GM23248 (cell line): ENCODE measurements around the gene ENPP6. TPM values are rescaled to one million over a fixed set of nuclear protein-coding genes. Genes with fewer than 3 reads are reported as not detected.

Experiments used
- DNase-seq: peaks from one replicate; pipeline ENCODE4 v3.0.0-alpha.2; 2015
- H2AFZ ChIP-seq: fragments of 200-600 bp; sonication (generic); 2 replicates; pipeline ENCODE4 v1.6.1; 2016; ENCODE audit warnings: antibody characterized with exemption
- H3F3A ChIP-seq: fragments of 200-600 bp; sonication (generic); 2 replicates; pipeline ENCODE4 v1.6.1; 2016; ENCODE audit warnings: mild to moderate bottlenecking, antibody characterized with exemption, mixed run types; ENCODE audit not compliant: insufficient read depth
- H3K27ac ChIP-seq: fragments of 200-600 bp; sonication (generic); 2 replicates; pipeline ENCODE4 v1.5.1; 2016; ENCODE audit warnings: mild to moderate bottlenecking
- H3K27me3 ChIP-seq: fragments of 200-600 bp; sonication (generic); replicated peaks from 2 replicates; pipeline ENCODE4 v1.6.1; 2016; ENCODE audit warnings: mild to moderate bottlenecking; ENCODE audit not compliant: insufficient read depth
- H3K36me3 ChIP-seq: fragments of 200-600 bp; sonication (generic); 2 replicates; pipeline ENCODE4 v1.6.1; 2016; ENCODE audit warnings: low read depth, mild to moderate bottlenecking
- H3K4me1 ChIP-seq: fragments of 200-600 bp; sonication (generic); 2 replicates; pipeline ENCODE4 v1.6.1; 2016; ENCODE audit warnings: mild to moderate bottlenecking; ENCODE audit not compliant: insufficient read depth
- H3K4me2 ChIP-seq: fragments of 200-600 bp; sonication (generic); one replicate; pipeline ENCODE4 v1.6.1; 2016; ENCODE audit warnings: mild to moderate bottlenecking; ENCODE audit not compliant: unreplicated experiment
- H3K4me3 ChIP-seq: fragments of 200-600 bp; sonication (generic); 2 replicates; pipeline ENCODE4 v1.5.1; 2016; ENCODE audit warnings: mild to moderate bottlenecking
- H3K79me2 ChIP-seq: fragments of 200-600 bp; sonication (generic); 2 replicates; pipeline ENCODE4 v1.6.1; 2016; ENCODE audit warnings: mild to moderate bottlenecking; ENCODE audit not compliant: insufficient read depth
- H3K9ac ChIP-seq: fragments of 200-600 bp; sonication (generic); 2 replicates; pipeline ENCODE4 v1.6.1; 2016; ENCODE audit warnings: mild to moderate bottlenecking
- H3K9me2 ChIP-seq: fragments of 200-600 bp; sonication (generic); 2 replicates; pipeline ENCODE4 v1.6.1; 2016; ENCODE audit warnings: mixed run types, mild to moderate bottlenecking, moderate library complexity; ENCODE audit not compliant: insufficient read depth
- H3K9me3 ChIP-seq: fragments of 200-600 bp; sonication (generic); one replicate; pipeline ENCODE4 v1.6.1; 2017; ENCODE audit warnings: low read depth
- H4K20me1 ChIP-seq: fragments of 200-600 bp; sonication (generic); 2 replicates; pipeline ENCODE4 v1.6.0; 2016; ENCODE audit not compliant: insufficient read depth
- EZH2 ChIP-seq: fragments of 200-600 bp; sonication (generic); IDR thresholded peaks from 2 replicates; pipeline ENCODE4 v1.6.1; 2018; ENCODE audit warnings: antibody characterized with exemption, mild to moderate bottlenecking; ENCODE audit not compliant: insufficient read depth, poor library complexity, severe bottlenecking
- EZH2phosphoT487 ChIP-seq: fragments of 200-600 bp; sonication (generic); IDR thresholded peaks from 2 replicates; pipeline ENCODE4 v1.6.1; 2018; ENCODE audit warnings: antibody characterized with exemption, moderate library complexity, mild to moderate bottlenecking, low read depth; ENCODE audit not compliant: insufficient read depth
- WGBS, 2 experiments: methylation state at CpG; one replicate each; pipeline ENCODE4 v1.1.6; 2015 to 2017; ENCODE audit warnings: low lambda C conversion rate in 2 of 2, low coverage in 1 of 2; ENCODE audit errors: missing lambda C conversion rate in 2 of 2; 5-methylcytosine and 5-hydroxymethylcytosine counted together
- in situ Hi-C: fragments of 300-500 bp; cut with MboI; formaldehyde crosslinking; loops from 2 replicates; pipeline ENCODE4 v1.15.0; 2020
- polyA plus RNA-seq: library from polyadenylated mRNA; unstranded; fragments of >200 nt; fragmentation: Nextera tagmentation; extraction: Ambion mirVana; gene quantifications from 2 replicates; pipeline ENCODE4 v1.2.1, GENCODE V29; 2016
- total RNA-seq: library from RNA; depleted of rRNA; stranded (reverse); fragments of >200 nt; shearing (Covaris generic); gene quantifications from 2 replicates; pipeline ENCODE4 v1.2.3, GENCODE V29; 2014

ENPP6 gene
- total and polyA plus RNA-seq, 2 experiments from 2014 or later = not detected

DNA sequence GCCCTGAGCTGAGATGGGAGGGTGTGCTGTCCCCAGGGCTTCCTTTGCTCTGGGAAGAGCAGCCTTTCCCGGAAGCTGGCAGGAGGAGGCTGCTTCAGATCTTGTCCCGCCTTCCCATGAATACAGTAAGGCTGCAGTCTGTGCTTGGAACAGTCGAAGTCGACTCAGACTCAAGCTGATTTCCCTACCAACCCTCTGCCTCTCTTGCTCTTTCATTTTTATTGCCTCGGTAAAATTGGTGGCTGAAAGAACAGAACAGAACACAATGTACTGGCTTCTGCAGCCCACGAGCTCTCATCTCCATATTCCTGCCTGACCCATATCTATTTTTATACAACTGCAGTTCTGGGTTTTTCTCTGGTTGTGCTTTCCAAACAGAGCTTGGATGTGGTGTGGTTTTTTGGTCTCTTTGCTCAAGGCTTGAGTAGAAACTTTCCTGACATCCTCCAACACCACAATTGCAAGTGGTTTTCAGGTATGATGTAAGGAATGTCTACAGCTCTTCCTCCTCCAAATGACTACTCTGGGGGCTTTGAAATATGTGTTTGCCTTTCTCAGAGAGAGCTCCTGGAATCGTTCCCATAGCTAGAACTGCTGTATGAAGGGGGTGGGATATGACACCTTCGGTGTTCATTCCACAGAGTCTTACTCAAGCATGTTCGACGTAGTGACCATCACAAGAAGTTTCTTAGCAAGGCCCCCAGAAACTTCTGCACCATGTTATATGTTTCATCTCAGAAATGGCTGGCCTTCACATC is 61.3 kb downstream of the ENPP6 start:
- H3K27me3 ChIP-seq = no peaks in the 10 kb centered on the region
- H3K9me3 ChIP-seq = no peaks in the 10 kb centered on the region
- H3K4me1 ChIP-seq = no peaks in the 10 kb centered on the region
- H4K20me1 ChIP-seq = no peaks in the 10 kb centered on the region
- H3K4me2 ChIP-seq = no peak overlapping the region
- H3K79me2 ChIP-seq = no peaks in the 10 kb centered on the region
- no peaks in the 10 kb centered on the region for H3K36me3 ChIP-seq
- DNase-seq = no peak
- no peak overlapping the region for H3K9ac ChIP-seq
- no peak overlapping the region for H3K4me3 ChIP-seq
- in situ Hi-C loops = no loop called here
- no peak for TF ChIP-seq EZH2phosphoT487
- TF ChIP-seq EZH2 = no peak
- 20 to 27% methylated on average over 10 of the region's 10 CpGs for WGBS, 2 experiments
- H2AFZ ChIP-seq = no peak overlapping the region
- no peaks in the 10 kb centered on the region for H3F3A ChIP-seq
- H3K9me2 ChIP-seq = no peaks in the 10 kb centered on the region
- no peak overlapping the region for H3K27ac ChIP-seq

DNA sequence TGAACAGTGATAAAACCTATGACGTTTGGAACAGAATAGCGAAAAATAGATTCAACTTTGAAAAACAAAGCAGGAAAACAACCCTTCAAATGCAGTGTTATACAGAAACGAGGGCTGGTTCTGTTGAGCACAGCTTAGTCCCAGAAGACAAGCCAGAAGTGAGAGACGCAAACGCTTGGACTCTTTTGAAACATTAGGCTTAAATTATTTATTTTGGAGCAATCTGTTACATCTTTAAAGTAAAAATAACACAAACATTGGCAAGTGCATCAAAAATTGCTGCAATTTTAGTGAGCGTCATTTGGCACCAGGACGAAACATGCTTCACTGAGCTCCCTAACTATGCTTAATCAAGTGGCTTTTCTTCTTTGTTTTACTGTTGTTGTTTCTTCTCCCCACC is 63.5 kb downstream of the ENPP6 start:
- H4K20me1 ChIP-seq = no peaks in the 10 kb centered on the region
- H3K9me2 ChIP-seq = no peaks in the 10 kb centered on the region
- H3K79me2 ChIP-seq = no peaks in the 10 kb centered on the region
- H2AFZ ChIP-seq = no peak overlapping the region
- WGBS, 2 experiments = 1 to 2% methylated on average over 7 of the region's 7 CpGs
- no peaks in the 10 kb centered on the region for H3K4me1 ChIP-seq
- no peaks in the 10 kb centered on the region for H3K27me3 ChIP-seq
- TF ChIP-seq EZH2phosphoT487 (no peak), EZH2 (no peak)
- no peak for DNase-seq
- no peaks in the 10 kb centered on the region for H3K36me3 ChIP-seq
- in situ Hi-C loops = no loop called here
- H3K27ac ChIP-seq = no peak overlapping the region
- no peak overlapping the region for H3K4me3 ChIP-seq
- H3F3A ChIP-seq = no peaks in the 10 kb centered on the region
- no peak overlapping the region for H3K9ac ChIP-seq
- no peak overlapping the region for H3K4me2 ChIP-seq
- H3K9me3 ChIP-seq = no peaks in the 10 kb centered on the region

DNA sequence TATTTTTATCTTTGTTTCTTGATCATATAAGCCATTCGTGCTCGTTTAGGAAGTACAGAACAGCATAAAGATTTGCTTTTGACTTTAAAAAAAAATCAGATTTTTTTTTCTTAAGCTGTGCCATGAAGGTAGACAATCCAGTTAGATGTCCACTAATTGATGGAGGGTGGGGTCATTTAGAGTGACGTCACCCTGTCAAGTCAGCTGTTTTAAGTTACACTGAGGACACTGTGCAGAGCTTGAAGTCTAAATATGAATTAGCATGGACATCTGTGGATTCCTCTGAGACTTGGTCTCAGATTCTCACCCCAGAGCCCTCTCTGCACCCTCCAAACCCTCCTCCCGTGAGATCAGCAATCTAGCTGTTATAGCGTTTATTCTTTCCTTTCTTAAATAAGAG is 63.9 kb downstream of the ENPP6 start:
- Histone ChIP-seq H3K27me3 (no peaks in the 10 kb centered on the region), H3K9ac (no peak overlapping the region), H2AFZ (no peak overlapping the region), H3F3A (no peaks in the 10 kb centered on the region), H3K79me2 (no peaks in the 10 kb centered on the region), H3K27ac (no peak overlapping the region), H3K4me2 (no peak overlapping the region), H3K9me3 (no peaks in the 10 kb centered on the region), H3K4me1 (no peaks in the 10 kb centered on the region; the same call in 1 of the 2 replicates), H3K36me3 (no peaks in the 10 kb centered on the region), H4K20me1 (no peaks in the 10 kb centered on the region), H3K4me3 (no peak overlapping the region), H3K9me2 (no peaks in the 10 kb centered on the region)
- TF ChIP-seq EZH2 (no peak), EZH2phosphoT487 (no peak)
- DNase-seq = no peak
- in situ Hi-C loops = no loop called here
- 14 to 17% methylated on average over 5 of the region's 5 CpGs for WGBS, 2 experiments

DNA sequence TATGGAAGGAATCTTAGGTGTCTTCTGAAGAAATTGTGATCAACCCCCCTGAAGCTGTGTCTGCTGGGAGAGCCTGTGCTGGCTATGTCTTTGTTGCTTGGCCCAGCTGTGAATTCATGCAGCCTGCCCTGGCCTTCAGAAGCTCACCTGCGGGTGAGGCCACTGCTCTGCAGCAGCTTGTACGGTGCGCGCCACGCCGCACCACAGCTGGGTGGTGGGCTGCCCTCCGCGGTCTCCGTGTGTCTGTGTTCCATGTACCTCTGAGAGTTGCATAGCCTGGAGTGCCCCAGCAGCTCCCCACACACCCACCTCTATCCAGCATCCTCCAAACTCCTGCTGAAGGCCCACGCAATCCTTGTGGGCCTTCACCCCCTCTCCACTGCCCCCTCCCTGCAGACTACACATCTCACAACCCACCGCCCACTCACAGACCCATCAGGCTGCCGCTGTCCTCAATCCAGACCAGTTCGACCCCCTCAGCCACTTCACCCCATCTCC is 65.6 kb downstream of the ENPP6 start:
- Histone ChIP-seq H3K4me3 (no peak overlapping the region), H3K27me3 (no peaks in the 10 kb centered on the region), H3K9ac (no peak overlapping the region)

More for the DNA sequence above, 65.6 kb downstream of the ENPP6 start:
- no peaks in the 10 kb centered on the region for H4K20me1 ChIP-seq
- no peak for DNase-seq
- no peak overlapping the region for H2AFZ ChIP-seq
- 75 to 82% methylated on average over 13 of the region's 13 CpGs for WGBS, 2 experiments
- no peaks in the 10 kb centered on the region for H3F3A ChIP-seq
- no peaks in the 10 kb centered on the region for H3K9me3 ChIP-seq
- H3K4me2 ChIP-seq = no peak overlapping the region
- peaks cover 4% of the 10 kb centered on the region; the same call in 1 of the 2 replicates for H3K4me1 ChIP-seq
- H3K9me2 ChIP-seq = no peaks in the 10 kb centered on the region
- no peak overlapping the region for H3K27ac ChIP-seq
- TF ChIP-seq EZH2phosphoT487 = no peak
- TF ChIP-seq EZH2 = no peak
- in situ Hi-C loops = no loop called here
- H3K36me3 ChIP-seq = no peaks in the 10 kb centered on the region
- no peaks in the 10 kb centered on the region for H3K79me2 ChIP-seq
